K562 (cell line): ENCODE results near the gene CLASP2. TPM values are rescaled to one million over a fixed set of nuclear protein-coding genes. Genes with fewer than 3 reads are reported as not detected.

Source experiments
- ATAC-seq: fragments of 200-7000 bp; cut with Tn5 transposase; 3 replicates; pipeline ENCODE4 v1.9.1; 2020; ENCODE audit warnings: moderate library complexity
- BruUV-seq: library from RNA; stranded (reverse); fragments of 400-500 nt; replicated peaks from 2 replicates; lab custom pipeline; 2021; lab: Mats Ljungman, UMichigan
- CTCF ChIA-PET: fragments of 300-600 bp; formaldehyde crosslinking; extraction: SDS; loops from one replicate; lab custom pipeline; 2021; ENCODE audit warnings: low intra/inter-chr PET ratio; lab: Yijun Ruan, JAX
- POLR2A ChIA-PET: fragments of 300-600, 350-650 bp; sonication (Branson Sonifier 250); formaldehyde crosslinking; extraction: SDS; loops from one replicate; lab custom pipeline; 2021; ENCODE audit warnings: antibody characterized with exemption, inconsistent platforms; lab: Yijun Ruan, JAX
- DNase-seq, 4 experiments: peaks; one replicate each; pipeline versions ENCODE4 v3.0.0 to v3.0.0-alpha.2; 2011 to 2018; ENCODE audit warnings: low spot score in 3 of 4, mixed read lengths in 3 of 4; ENCODE audit errors: extremely low read depth in 1 of 4
- FAIRE-seq: peaks from 2 replicates; lab custom pipeline; 2011; peaks lifted over from hg19 to GRCh38; lab: Jason Lieb, UNC
- H2AFZ ChIP-seq: 2 replicates; pipeline ENCODE4 v1.6.0; 2011; ENCODE audit warnings: low read depth, low read length, control low read depth, inconsistent platforms
- H3K27ac ChIP-seq: fragments of 200-600 bp; 3 replicates; pipeline ENCODE4 v1.8.0; 2011; ENCODE audit warnings: low read depth, mild to moderate bottlenecking, control low read depth, inconsistent platforms, low read length, moderate library complexity, mixed read lengths; ENCODE audit errors: extremely low read depth
- H3K27me3 ChIP-seq, 2 experiments: fragments of 300-600 bp in 1 of 2; 2 replicates in 1 of 2; 3 replicates in 1 of 2; pipeline versions ENCODE4 v1.6.0 to v1.8.0; 2011; ENCODE audit warnings: inconsistent platforms in 2 of 2, low read length in 2 of 2, mild to moderate bottlenecking in 1 of 2, mixed read lengths in 1 of 2, moderate library complexity in 1 of 2; ENCODE audit not compliant: control insufficient read depth in 2 of 2, insufficient read depth in 2 of 2
- H3K36me3 ChIP-seq: fragments of 300-600 bp; 3 replicates; pipeline ENCODE4 v1.8.0; 2011; ENCODE audit warnings: mild to moderate bottlenecking, low read length, inconsistent platforms; ENCODE audit not compliant: control insufficient read depth, insufficient read depth
- H3K4me1 ChIP-seq, 2 experiments: fragments of 200-600 bp in 1 of 2; replicated peaks in 1 of 2; 2 replicates in 1 of 2; 3 replicates in 1 of 2; pipeline versions ENCODE4 v1.5.1 to v1.8.0; 2011; ENCODE audit warnings: inconsistent platforms in 2 of 2, low read length in 2 of 2, mild to moderate bottlenecking in 1 of 2, mixed read lengths in 1 of 2, moderate library complexity in 1 of 2; ENCODE audit not compliant: control insufficient read depth in 2 of 2, insufficient read depth in 2 of 2
- H3K4me2 ChIP-seq: 2 replicates; pipeline ENCODE4 v1.6.1; 2011; ENCODE audit warnings: low read length, control low read depth, inconsistent platforms, mixed read lengths; ENCODE audit not compliant: insufficient read depth
- H3K4me3 ChIP-seq: fragments of 200-600 bp; sonication (generic), shearing (Covaris generic); 2 replicates; pipeline ENCODE4 v1.5.1; 2016; ENCODE audit warnings: control low read depth, inconsistent platforms
- H3K79me2 ChIP-seq: fragments of 200-600 bp; 3 replicates; pipeline ENCODE4 v1.8.0; 2011; ENCODE audit warnings: low read length, inconsistent platforms; ENCODE audit not compliant: control insufficient read depth, insufficient read depth
- H3K9ac ChIP-seq, 2 experiments: 2 replicates each; pipeline versions ENCODE4 v1.6.0 to v1.6.1; 2011; ENCODE audit warnings: low read depth in 2 of 2, low read length in 2 of 2, control low read depth in 1 of 2, inconsistent platforms in 1 of 2, mild to moderate bottlenecking in 1 of 2, mixed read lengths in 1 of 2; ENCODE audit not compliant: insufficient read depth in 1 of 2
- H3K9me1 ChIP-seq: one replicate; pipeline ENCODE4 v1.6.0; 2011; ENCODE audit warnings: inconsistent platforms, mild to moderate bottlenecking, low read length, moderate library complexity; ENCODE audit not compliant: control insufficient read depth, insufficient read depth
- H3K9me3 ChIP-seq: replicated peaks from 2 replicates; pipeline ENCODE4 v1.5.1; 2011; ENCODE audit warnings: low read depth, low read length, inconsistent platforms; ENCODE audit not compliant: control insufficient read depth, insufficient read depth
- H4K20me1 ChIP-seq: replicated peaks from 2 replicates; pipeline ENCODE4 v1.6.1; 2011; ENCODE audit warnings: low read length, inconsistent platforms, mixed read lengths; ENCODE audit not compliant: control insufficient read depth, insufficient read depth
- ATF3 ChIP-seq, 2 experiments: fragments of 450-650 bp in 1 of 2; sonication (generic) in 1 of 2; formaldehyde crosslinking in 1 of 2; IDR thresholded peaks in 1 of 2; conservative IDR thresholded peaks in 1 of 2; 2 replicates each; pipeline versions ENCODE4 v1.6.1 to v1.8.1; 2016 to 2023; ENCODE audit warnings: mild to moderate bottlenecking in 2 of 2, moderate library complexity in 2 of 2, inconsistent platforms in 1 of 2, missing genetic modification reagents in 1 of 2
- CHD2 ChIP-seq: IDR thresholded peaks from 2 replicates; pipeline ENCODE4 v1.6.1; 2011; ENCODE audit warnings: low read depth, low read length
- CSDE1 ChIP-seq, 2 experiments: fragments of 450-650 bp; IDR thresholded peaks; 2 replicates each; pipeline ENCODE4 v1.6.1; 2016; ENCODE audit warnings: mild to moderate bottlenecking in 1 of 2
- HDAC2 ChIP-seq: fragments of 450-650 bp; IDR thresholded peaks from 2 replicates; pipeline ENCODE4 v1.6.1; 2016; ENCODE audit warnings: mild to moderate bottlenecking
- PHTF2 ChIP-seq: fragments of 250-450 bp; sonication (Bioruptor Pico); IDR thresholded peaks from 2 replicates; pipeline ENCODE4 v1.5.0; 2021; ENCODE audit warnings: mild to moderate bottlenecking
- SMAD2 ChIP-seq: fragments of 150-350 bp; IDR thresholded peaks from 2 replicates; pipeline ENCODE4 v1.6.1; 2014; ENCODE audit warnings: low read depth, mild to moderate bottlenecking, low read length
- SMAD3 ChIP-seq: fragments of 450-650 bp; formaldehyde crosslinking; conservative IDR thresholded peaks from 2 replicates; pipeline ENCODE4 v1.4.0; 2020; ENCODE audit warnings: mild to moderate bottlenecking
- TSC22D4 ChIP-seq: fragments of 450-650 bp; IDR thresholded peaks from 2 replicates; pipeline ENCODE4 v1.6.1; 2016; ENCODE audit warnings: missing genetic modification characterization, missing biosample characterization, control low read depth
- ZBTB1 ChIP-seq: sonication (generic); formaldehyde crosslinking; IDR thresholded peaks from 2 replicates; pipeline ENCODE4 v1.8.1; 2023; ENCODE audit warnings: missing genetic modification reagents, low read depth, mild to moderate bottlenecking, borderline replicate concordance
- ZZZ3 ChIP-seq: fragments of 450-650 bp; IDR thresholded peaks from 2 replicates; pipeline ENCODE4 v1.6.1; 2016; ENCODE audit warnings: antibody characterized with exemption, mild to moderate bottlenecking, moderate library complexity
- WGBS: fragments of 100-300 bp; shearing (Covaris generic); methylation state at CpG from one replicate; pipeline ENCODE4 v1.1.6; 2016; ENCODE audit warnings: low coverage, mixed read lengths; ENCODE audit not compliant: insufficient coverage; ENCODE audit errors: missing lambda C conversion rate; 5-methylcytosine and 5-hydroxymethylcytosine counted together
- in situ Hi-C: fragments of 300-500 bp; cut with MboI; formaldehyde crosslinking; loops from 4 replicates; pipeline ENCODE4 v1.15.0; 2018; ENCODE audit warnings: inconsistent platforms, mixed read lengths
- intact Hi-C: fragments of 100-400 bp; cut with micrococcal nuclease; formaldehyde crosslinking; loops from 2 replicates; pipeline ENCODE4 v1.14.2; 2022
- polyA plus RNA-seq, 8 experiments: library from polyadenylated mRNA; depleted of rRNA in 4 of 8; stranded (reverse) in 5 of 8; unstranded in 3 of 8; fragments of >200 nt; fragmentation: Nextera tagmentation in 2 of 8; fragmentation: Illumina TruSeq in 1 of 8; extraction: Ambion mirVana in 2 of 8; extraction: Trizol in 1 of 8; gene quantifications; 2 replicates each; pipeline versions ENCODE4 v1.2.1 to v1.2.3, GENCODE V29; 2011 to 2014; ENCODE audit warnings: inconsistent platforms in 1 of 8, missing spikeins in 1 of 8
- total RNA-seq, 7 experiments: library from RNA; depleted of rRNA in 6 of 7; stranded (reverse); fragments of >200 nt in 6 of 7; fragmentation: Illumina TruSeq in 2 of 7; extraction: Trizol in 2 of 7; gene quantifications; 2 replicates each; pipeline versions ENCODE4 v1.2.1 to v1.2.3, GENCODE V29; 2011 to 2021; ENCODE audit warnings: low replicate concordance in 1 of 7
- TF ChIP-seq, protein P1 (sequence below), 2 experiments: fragments of 450-650 bp; formaldehyde crosslinking in 1 of 2; IDR thresholded peaks; 2 replicates each; pipeline versions ENCODE4 v1.4.0 to v1.6.1; 2014 to 2020; ENCODE audit warnings: mild to moderate bottlenecking in 2 of 2, borderline replicate concordance in 1 of 2, low read depth in 1 of 2
- TF ChIP-seq, protein P2 (sequence below): fragments of 250-450 bp; sonication (Bioruptor Pico); IDR thresholded peaks from 2 replicates; pipeline ENCODE4 v1.8.0; 2022; ENCODE audit warnings: inconsistent platforms

CLASP2 gene
- total and polyA plus RNA-seq, 9 of the 15 experiments (the other 6 are each of a cell fraction or from before 2014, with no cell fraction given): 13.5 to 107 (median 71.8) TPM

- Histone ChIP-seq H3K9me3 (no peaks in the 10 kb centered on the region), H3K9me1 (no peaks in the 10 kb centered on the region), H3K4me1 (peaks cover 0 to 4% of the 10 kb centered on the region in 2 experiments; a peak in 1 of 5 replicates), H3K4me2 (no peak overlapping the region), H3K9ac (no peak overlapping the region), H4K20me1 (no peaks in the 10 kb centered on the region), H2AFZ (no peak overlapping the region), H3K27me3 (no peaks in the 10 kb centered on the region), H3K79me2 (no peaks in the 10 kb centered on the region), H3K36me3 (no peaks in the 10 kb centered on the region), H3K27ac (no peak overlapping the region), H3K4me3 (no peak overlapping the region)
- in situ Hi-C loops (no loop called here), intact Hi-C loops (no loop called here)
- 78% methylated on average over 2 of the region's 2 CpGs for WGBS
- BruUV-seq: no TSS peak
- ATAC-seq (no peak), FAIRE-seq (no peak), DNase-seq (no peak)
- CTCF ChIA-PET: interaction anchor here (0.6 kb wide), 1 partner anchor 515 kb away, joined by 3 read pairs; no protein-coding TSS in a partner anchor
- POLR2A ChIA-PET: interaction anchor here (0.7 kb wide), 1 partner anchor 43 kb away, joined by 3 read pairs; no protein-coding TSS in a partner anchor
- TF ChIP-seq SMAD2: no peak
- no peak for TF ChIP-seq TSC22D4
- TF ChIP-seq ATF3 (IDR thresholded peaks at IDR 0.05): no peak
- no peak for TF ChIP-seq ATF3 (CRISPR knock-in tag; conservative IDR thresholded peaks at IDR 0.05)
- TF ChIP-seq, protein P1, sequence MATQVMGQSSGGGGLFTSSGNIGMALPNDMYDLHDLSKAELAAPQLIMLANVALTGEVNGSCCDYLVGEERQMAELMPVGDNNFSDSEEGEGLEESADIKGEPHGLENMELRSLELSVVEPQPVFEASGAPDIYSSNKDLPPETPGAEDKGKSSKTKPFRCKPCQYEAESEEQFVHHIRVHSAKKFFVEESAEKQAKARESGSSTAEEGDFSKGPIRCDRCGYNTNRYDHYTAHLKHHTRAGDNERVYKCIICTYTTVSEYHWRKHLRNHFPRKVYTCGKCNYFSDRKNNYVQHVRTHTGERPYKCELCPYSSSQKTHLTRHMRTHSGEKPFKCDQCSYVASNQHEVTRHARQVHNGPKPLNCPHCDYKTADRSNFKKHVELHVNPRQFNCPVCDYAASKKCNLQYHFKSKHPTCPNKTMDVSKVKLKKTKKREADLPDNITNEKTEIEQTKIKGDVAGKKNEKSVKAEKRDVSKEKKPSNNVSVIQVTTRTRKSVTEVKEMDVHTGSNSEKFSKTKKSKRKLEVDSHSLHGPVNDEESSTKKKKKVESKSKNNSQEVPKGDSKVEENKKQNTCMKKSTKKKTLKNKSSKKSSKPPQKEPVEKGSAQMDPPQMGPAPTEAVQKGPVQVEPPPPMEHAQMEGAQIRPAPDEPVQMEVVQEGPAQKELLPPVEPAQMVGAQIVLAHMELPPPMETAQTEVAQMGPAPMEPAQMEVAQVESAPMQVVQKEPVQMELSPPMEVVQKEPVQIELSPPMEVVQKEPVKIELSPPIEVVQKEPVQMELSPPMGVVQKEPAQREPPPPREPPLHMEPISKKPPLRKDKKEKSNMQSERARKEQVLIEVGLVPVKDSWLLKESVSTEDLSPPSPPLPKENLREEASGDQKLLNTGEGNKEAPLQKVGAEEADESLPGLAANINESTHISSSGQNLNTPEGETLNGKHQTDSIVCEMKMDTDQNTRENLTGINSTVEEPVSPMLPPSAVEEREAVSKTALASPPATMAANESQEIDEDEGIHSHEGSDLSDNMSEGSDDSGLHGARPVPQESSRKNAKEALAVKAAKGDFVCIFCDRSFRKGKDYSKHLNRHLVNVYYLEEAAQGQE (IDR thresholded peaks at IDR 0.05; ENCODE audit: borderline replicate concordance): no peak
- TF ChIP-seq, protein P1 (CRISPR knock-in tag; IDR thresholded peaks at IDR 0.05; ENCODE audit: low read depth): no peak
- TF ChIP-seq, protein P2, sequence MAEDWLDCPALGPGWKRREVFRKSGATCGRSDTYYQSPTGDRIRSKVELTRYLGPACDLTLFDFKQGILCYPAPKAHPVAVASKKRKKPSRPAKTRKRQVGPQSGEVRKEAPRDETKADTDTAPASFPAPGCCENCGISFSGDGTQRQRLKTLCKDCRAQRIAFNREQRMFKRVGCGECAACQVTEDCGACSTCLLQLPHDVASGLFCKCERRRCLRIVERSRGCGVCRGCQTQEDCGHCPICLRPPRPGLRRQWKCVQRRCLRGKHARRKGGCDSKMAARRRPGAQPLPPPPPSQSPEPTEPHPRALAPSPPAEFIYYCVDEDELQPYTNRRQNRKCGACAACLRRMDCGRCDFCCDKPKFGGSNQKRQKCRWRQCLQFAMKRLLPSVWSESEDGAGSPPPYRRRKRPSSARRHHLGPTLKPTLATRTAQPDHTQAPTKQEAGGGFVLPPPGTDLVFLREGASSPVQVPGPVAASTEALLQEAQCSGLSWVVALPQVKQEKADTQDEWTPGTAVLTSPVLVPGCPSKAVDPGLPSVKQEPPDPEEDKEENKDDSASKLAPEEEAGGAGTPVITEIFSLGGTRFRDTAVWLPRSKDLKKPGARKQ: no peak
- TF ChIP-seq SMAD3 (CRISPR knock-in tag): no peak
- TF ChIP-seq ZBTB1: no peak
- TF ChIP-seq CHD2: no peak
- TF ChIP-seq CSDE1 (IDR thresholded peaks at IDR 0.05): no peak
- TF ChIP-seq PHTF2: no peak
- TF ChIP-seq HDAC2: no peak
- no peak for TF ChIP-seq ZZZ3
These were observed 244.2 kb downstream of the CLASP2 start for GRCh38 chr3:33473813-33474212.
